Prostate gland (tissue), 2 donors: ENCODE measurements around the gene MSI1.

ENCODE experiments used
- CTCF ChIP-seq, 4 experiments: fragments of 200-600 bp in 2 of 4; fragments of 450-650 bp in 2 of 4; sonication (generic) in 2 of 4; IDR thresholded peaks; 1 replicate in 3 of 4; 2 replicates in 1 of 4; pipeline ENCODE4 v1.5.1; 2016 to 2019; ENCODE audit warnings: antibody characterized with exemption in 4 of 4, mild to moderate bottlenecking in 2 of 4, moderate library complexity in 2 of 4
- POLR2A ChIP-seq: fragments of 450-650 bp; IDR thresholded peaks from one replicate; pipeline ENCODE4 v1.6.1; 2016; ENCODE audit warnings: antibody characterized with exemption, mild to moderate bottlenecking

GRCh38 chr12:120292411-120292660 is 76.6 kb downstream of the MSI1 start:
- TF ChIP-seq POLR2A = no peak
- TF ChIP-seq CTCF (IDR thresholded peaks at IDR 0.05) = no peak
